Liver (tissue), 2 donors: ENCODE data around the gene LMF2.

Experiments used
- HNF4A ChIP-seq, 2 donors: conservative IDR thresholded peaks; 2 replicates each; pipeline ENCODE4 v1.6.1; 2016; ENCODE audit warnings: antibody characterized with exemption in 2 of 2, mild to moderate bottlenecking in 2 of 2
- RXRA ChIP-seq, 2 donors: IDR thresholded peaks; 2 replicates each; pipeline ENCODE4 v1.6.1; 2017 to 2018; ENCODE audit warnings: antibody characterized with exemption in 2 of 2, mild to moderate bottlenecking in 1 of 2
- TF ChIP-seq, protein P1 (sequence below): IDR thresholded peaks from 2 replicates; pipeline ENCODE4 v1.6.1; 2016; ENCODE audit warnings: antibody characterized with exemption, mild to moderate bottlenecking
- donor health status: healthy.

DNA sequence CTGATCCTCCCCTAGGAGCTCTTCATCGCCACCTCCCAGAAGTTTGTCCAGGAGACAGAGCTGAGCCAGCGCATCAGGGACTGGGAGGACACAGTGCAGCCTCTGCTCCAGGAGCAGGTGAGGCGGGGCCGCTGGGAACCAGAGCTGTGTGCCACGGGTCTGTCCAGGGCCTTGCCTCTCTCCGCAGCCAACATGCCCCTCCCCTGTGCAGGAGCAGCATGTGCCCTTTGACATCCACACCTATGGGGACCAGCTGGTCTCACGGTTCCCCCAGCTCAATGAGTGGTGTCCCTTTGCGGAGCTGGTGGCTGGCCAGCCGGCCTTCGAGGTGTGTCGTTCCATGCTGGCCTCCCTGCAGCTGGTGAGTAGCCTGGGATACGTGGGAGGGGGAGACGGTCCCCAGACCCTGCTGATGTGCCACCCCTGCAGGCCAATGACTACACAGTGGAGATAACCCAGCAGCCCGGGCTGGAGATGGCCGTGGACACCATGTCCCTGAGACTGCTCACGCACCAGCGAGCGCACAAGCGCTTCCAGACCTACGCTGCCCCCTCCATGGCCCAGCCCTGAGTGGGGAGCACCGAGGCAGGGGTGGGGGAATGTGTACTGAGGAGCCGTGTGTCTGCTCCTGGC, 15.4 kb upstream of the LMF2 start:
- TF ChIP-seq HNF4A (conservative IDR thresholded peaks at IDR 0.05) (no peak), RXRA (IDR thresholded peaks at IDR 0.05) (no peak)
- TF ChIP-seq, protein P1, sequence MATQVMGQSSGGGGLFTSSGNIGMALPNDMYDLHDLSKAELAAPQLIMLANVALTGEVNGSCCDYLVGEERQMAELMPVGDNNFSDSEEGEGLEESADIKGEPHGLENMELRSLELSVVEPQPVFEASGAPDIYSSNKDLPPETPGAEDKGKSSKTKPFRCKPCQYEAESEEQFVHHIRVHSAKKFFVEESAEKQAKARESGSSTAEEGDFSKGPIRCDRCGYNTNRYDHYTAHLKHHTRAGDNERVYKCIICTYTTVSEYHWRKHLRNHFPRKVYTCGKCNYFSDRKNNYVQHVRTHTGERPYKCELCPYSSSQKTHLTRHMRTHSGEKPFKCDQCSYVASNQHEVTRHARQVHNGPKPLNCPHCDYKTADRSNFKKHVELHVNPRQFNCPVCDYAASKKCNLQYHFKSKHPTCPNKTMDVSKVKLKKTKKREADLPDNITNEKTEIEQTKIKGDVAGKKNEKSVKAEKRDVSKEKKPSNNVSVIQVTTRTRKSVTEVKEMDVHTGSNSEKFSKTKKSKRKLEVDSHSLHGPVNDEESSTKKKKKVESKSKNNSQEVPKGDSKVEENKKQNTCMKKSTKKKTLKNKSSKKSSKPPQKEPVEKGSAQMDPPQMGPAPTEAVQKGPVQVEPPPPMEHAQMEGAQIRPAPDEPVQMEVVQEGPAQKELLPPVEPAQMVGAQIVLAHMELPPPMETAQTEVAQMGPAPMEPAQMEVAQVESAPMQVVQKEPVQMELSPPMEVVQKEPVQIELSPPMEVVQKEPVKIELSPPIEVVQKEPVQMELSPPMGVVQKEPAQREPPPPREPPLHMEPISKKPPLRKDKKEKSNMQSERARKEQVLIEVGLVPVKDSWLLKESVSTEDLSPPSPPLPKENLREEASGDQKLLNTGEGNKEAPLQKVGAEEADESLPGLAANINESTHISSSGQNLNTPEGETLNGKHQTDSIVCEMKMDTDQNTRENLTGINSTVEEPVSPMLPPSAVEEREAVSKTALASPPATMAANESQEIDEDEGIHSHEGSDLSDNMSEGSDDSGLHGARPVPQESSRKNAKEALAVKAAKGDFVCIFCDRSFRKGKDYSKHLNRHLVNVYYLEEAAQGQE = no peak
